SK-N-SH (cell line): ENCODE measurements around the gene BAIAP2L1.

Experiments used
- CHD2 ChIP-seq: fragments of 150-350 bp; IDR thresholded peaks from 2 replicates; pipeline ENCODE4 v1.6.1; 2018; ENCODE audit warnings: low read length; ENCODE audit not compliant: partially characterized antibody
- GABPA ChIP-seq: IDR thresholded peaks from 2 replicates; pipeline ENCODE4 v1.4.0; 2012; ENCODE audit warnings: low read depth, mild to moderate bottlenecking

DNA sequence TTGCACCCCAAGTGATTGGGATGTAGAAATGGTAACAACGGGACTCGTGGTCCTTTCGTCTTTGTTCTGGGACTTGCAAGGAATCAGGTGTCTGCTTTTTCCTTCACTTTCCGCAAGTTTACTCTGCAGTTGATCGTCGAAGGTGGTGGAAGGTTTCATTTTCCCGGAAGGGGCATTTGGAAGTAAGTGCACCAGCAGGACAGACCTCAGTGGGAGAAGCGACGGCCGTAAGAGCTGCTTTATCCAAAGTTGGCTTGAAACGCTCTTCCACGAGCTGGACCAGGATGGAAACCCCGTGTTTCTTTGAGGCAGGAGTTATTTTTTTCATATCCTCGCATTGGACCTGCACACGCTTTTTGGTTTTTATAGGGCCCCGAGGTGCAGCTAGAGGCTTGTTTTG, 118.2 kb downstream of the BAIAP2L1 start:
- TF ChIP-seq CHD2 (no peak), GABPA (no peak)
